Nephron (organoid): Measurements from ENCODE around the gene MPZL3.
"Not testable (repeated sequence)": the region's sequence is repeated elsewhere in the genome, so short reads cannot be mapped to it uniquely, and the experiment has no call there.

Experiments
- H3K27ac Mint-ChIP-seq, 3 experiments: 2 replicates each; pipeline ENCODE4 v1.8.0; 2020; ENCODE audit warnings: mixed read lengths in 3 of 3, mild to moderate bottlenecking in 2 of 3, moderate library complexity in 1 of 3
- H3K27me3 Mint-ChIP-seq: 2 replicates; pipeline ENCODE4 v1.8.0; 2021; ENCODE audit warnings: low read depth, mild to moderate bottlenecking, moderate library complexity, mixed read lengths
- H3K36me3 Mint-ChIP-seq: 2 replicates; pipeline ENCODE4 v1.8.0; 2020; ENCODE audit warnings: low read depth, mixed read lengths
- H3K4me1 Mint-ChIP-seq: 2 replicates; pipeline ENCODE4 v1.8.0; 2020; ENCODE audit warnings: mixed read lengths
- H3K4me3 Mint-ChIP-seq, 3 experiments: 2 replicates each; pipeline ENCODE4 v1.8.0; 2020; ENCODE audit warnings: mild to moderate bottlenecking in 3 of 3, mixed read lengths in 3 of 3, moderate library complexity in 2 of 3
- H3K9me3 Mint-ChIP-seq: 2 replicates; pipeline ENCODE4 v1.8.0; 2020; ENCODE audit warnings: mixed read lengths
- CTCF ChIP-seq, 3 experiments: fragments of 200-600 bp; sonication (generic); IDR thresholded peaks; one replicate each; pipeline ENCODE4 v1.5.0; 2021; ENCODE audit warnings: antibody characterized with exemption in 3 of 3; ENCODE audit not compliant: unreplicated experiment in 3 of 3

MPZL3 gene

DNA sequence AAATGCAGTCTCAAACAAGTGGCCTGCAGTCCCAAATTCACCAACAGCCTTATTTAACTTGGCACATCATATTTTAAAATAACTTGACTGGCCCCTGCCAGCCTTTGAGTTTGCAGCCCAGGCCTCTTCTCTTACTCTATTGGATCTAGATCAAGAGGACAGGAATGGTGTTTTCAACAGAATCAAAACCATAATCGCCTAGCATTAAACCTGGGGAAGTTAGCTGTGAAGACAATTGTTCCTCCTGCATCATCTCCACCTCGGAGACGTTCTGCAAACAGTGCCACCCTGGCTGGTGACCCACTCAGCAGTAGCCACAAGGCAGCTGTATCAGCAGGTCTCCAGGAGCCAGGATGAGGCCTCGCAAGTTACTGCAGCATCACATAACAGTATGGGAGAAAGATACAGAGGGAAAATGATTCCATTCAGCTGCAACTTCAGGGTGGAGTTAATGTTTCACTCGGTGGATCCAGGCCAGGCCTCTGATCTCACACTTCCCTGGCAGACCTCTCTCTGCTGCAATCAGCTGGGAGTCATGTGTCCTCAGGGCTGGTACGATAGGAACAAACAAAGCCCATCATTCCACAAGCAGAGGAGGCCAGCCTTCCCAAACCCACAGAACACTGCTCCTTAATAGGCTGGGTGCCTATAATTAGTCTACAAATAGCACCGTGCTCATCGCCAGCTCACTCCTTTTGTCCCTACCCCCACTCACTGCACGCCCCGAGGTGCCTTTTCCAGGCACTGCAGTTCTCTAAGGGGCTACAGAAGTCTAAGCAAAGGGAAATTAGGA is 57.1 kb downstream of the MPZL3 start:
- H3K9me3 Mint-ChIP-seq, result peaks cover 12% of the 10 kb centered on the region
- no peak overlapping the region for H3K4me3 Mint-ChIP-seq
- H3K27ac Mint-ChIP-seq, result peak overlapping the region; percentile 87 to 94 (median 89)
- peaks cover 16% of the 10 kb centered on the region for H3K27me3 Mint-ChIP-seq
- H3K4me1 Mint-ChIP-seq, result peaks cover 20% of the 10 kb centered on the region
- no peaks in the 10 kb centered on the region for H3K36me3 Mint-ChIP-seq
- TF ChIP-seq CTCF (IDR thresholded peaks at IDR 0.05; ENCODE audit: unreplicated experiment in 3 of 3), result no peak

DNA sequence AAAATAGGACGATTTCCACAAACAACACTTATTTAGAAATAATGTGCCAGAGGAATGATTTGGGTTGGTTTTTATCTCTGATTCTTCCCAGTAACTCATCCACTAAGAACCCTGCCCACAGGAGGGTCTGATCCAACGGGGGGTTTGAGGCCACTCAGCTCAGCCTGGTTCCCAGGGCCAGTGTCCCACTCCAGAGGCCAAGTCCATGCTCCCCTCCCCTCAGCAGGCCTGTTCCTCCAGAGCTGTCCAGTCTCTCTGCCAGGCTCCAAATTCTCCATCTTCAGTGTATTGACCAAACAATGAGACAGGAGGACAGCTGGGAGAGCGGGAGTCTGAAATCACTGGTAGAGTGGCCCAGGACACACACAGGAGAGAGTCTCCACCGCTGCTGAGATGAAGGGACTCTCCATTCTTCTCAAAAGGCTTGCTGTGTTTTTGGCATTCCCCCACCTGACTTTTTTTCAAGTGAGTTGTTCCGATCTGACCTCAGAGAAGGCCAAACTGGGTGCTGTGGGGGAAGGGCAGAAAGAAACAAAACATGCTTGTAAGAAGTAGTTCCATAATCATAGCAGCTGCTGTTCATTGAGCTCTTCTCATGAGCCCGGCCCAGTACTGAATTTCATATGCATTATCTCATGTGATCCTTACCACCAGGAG is 58.1 kb downstream of the MPZL3 start:
- H3K27ac Mint-ChIP-seq, result peak overlapping the region in 1 of 3 experiments; percentile 87
- H3K4me1 Mint-ChIP-seq, result peaks cover 20% of the 10 kb centered on the region
- TF ChIP-seq CTCF (IDR thresholded peaks at IDR 0.05; ENCODE audit: unreplicated experiment in 3 of 3), result no peak
- H3K4me3 Mint-ChIP-seq, result no peak overlapping the region
- H3K9me3 Mint-ChIP-seq, result peaks cover 15% of the 10 kb centered on the region
- no peaks in the 10 kb centered on the region for H3K36me3 Mint-ChIP-seq
- H3K27me3 Mint-ChIP-seq, result peaks cover 22% of the 10 kb centered on the region

DNA sequence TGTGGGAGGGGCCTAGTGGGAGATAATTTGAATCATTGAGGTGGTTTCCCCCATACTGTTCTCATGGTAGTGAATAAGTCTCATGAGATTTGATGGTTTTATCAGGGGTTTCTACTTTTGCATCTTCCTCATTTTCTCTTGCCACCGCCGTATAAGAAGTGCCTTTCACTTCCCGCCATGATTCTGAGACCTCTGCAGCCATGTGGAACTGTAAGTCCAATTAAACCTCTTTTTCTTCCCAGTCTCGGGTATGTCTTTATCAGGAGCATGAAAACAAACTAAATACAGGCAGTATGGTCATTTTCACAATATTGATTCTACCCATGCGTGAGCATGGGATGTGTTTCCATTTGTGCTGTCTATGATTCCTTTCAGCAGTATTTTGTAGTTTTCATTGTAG is 59.3 kb downstream of the MPZL3 start:
- peaks cover 16% of the 10 kb centered on the region for H3K4me1 Mint-ChIP-seq
- H3K4me3 Mint-ChIP-seq, H3K36me3 Mint-ChIP-seq, H3K27ac Mint-ChIP-seq: not testable (repeated sequence)
- peaks cover 30% of the 10 kb centered on the region for H3K27me3 Mint-ChIP-seq
- H3K9me3 Mint-ChIP-seq, result peaks cover 15% of the 10 kb centered on the region

- not testable (repeated sequence) for H3K27ac Mint-ChIP-seq, H3K4me3 Mint-ChIP-seq, H3K36me3 Mint-ChIP-seq
- peaks cover 15% of the 10 kb centered on the region for H3K9me3 Mint-ChIP-seq
- H3K4me1 Mint-ChIP-seq, result peaks cover 16% of the 10 kb centered on the region
- H3K27me3 Mint-ChIP-seq, result peaks cover 34% of the 10 kb centered on the region
Measured at GRCh38 chr11:118190942-118191506, 61.1 kb downstream of the MPZL3 start.

DNA sequence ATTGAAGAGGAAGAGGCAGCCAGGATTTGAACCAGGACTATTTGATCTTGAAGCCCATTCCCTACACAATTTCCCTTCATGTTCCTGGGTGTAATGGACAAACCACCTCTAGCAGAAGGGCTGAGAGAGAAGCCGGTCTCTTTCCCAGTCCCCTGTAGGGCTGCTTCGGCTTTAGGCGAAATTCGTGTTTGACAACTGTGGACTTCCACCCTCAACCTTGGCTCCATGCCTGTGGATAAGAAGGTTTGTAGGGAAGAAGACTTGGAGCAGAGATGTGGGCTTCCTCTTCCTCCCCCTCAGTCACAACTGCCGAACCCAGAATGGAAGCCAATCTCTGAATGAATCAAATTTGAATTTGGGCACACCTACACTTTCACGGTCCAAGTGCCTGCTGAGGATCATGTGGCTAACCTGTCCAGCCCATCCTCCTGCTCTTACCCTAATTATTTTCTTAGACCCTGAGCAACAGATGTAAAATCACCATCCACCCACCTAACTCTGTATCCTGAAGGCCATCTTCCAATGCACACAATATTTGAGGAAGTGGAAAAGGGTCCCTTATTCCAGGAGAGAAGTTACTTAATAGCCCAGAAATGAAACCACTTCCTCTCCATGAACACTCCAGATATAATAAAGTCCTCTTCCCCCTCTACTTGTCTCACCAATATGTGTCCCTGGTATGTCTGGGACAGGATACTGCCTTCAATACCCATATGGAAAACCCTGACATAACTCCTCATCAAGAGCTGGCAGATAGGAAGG is 65.6 kb downstream of the MPZL3 start:
- H3K27ac Mint-ChIP-seq, result no peak overlapping the region
- no peak overlapping the region for H3K4me3 Mint-ChIP-seq
- peaks cover 8% of the 10 kb centered on the region for H3K9me3 Mint-ChIP-seq
- H3K36me3 Mint-ChIP-seq, result no peaks in the 10 kb centered on the region
- peaks cover 38% of the 10 kb centered on the region for H3K27me3 Mint-ChIP-seq
- H3K4me1 Mint-ChIP-seq, result no peaks in the 10 kb centered on the region
- no peak for TF ChIP-seq CTCF (IDR thresholded peaks at IDR 0.05; ENCODE audit: unreplicated experiment in 3 of 3)

DNA sequence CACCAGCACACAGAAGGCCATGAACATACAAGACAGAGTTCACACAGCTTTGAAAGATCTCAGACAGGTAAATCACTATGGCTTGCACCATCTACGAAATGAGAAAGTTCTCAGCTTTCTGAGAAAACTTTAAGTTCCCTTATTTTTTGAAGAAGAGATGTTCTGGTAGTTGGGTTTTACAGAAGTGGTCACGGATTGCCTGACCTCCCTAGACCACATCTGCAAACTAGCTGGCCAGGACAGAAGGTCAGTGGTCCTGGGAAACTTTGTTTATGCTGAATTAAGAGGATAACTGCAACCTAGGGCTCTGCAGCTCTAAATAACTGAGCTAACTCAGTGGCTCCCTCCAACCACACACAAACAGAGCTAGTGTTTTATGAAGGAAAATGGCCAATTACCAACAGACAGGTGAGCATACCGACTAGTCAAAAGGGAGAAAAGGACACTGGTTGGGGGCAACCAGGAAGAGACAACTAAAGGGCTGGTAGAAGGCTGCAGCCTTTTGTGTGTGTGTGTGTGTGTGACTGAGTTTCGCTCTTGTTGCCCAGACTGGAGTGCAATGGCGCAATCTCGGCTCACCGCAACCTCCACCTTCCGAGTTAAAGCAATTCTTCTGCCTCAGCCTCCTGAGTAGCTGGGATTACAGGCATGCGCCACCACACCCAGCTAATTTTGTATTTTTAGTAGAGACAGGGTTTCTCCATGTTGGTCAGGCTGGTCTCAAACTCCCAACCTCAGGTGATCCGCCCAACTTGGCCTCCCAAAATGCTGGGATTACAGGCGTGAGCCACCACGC is 67.2 kb downstream of the MPZL3 start:
- Mint-ChIP-seq H3K4me1 (peaks cover 6% of the 10 kb centered on the region), H3K27me3 (peaks cover 32% of the 10 kb centered on the region), H3K36me3 (no peaks in the 10 kb centered on the region), H3K27ac (no peak overlapping the region), H3K4me3 (no peak overlapping the region), H3K9me3 (peaks cover 2% of the 10 kb centered on the region)
- TF ChIP-seq CTCF (IDR thresholded peaks at IDR 0.05; ENCODE audit: unreplicated experiment in 3 of 3), result no peak

- Mint-ChIP-seq H3K27me3 (peaks cover 23% of the 10 kb centered on the region), H3K4me1 (peaks cover 10% of the 10 kb centered on the region)
- H3K9me3 Mint-ChIP-seq, H3K27ac Mint-ChIP-seq, H3K4me3 Mint-ChIP-seq, H3K36me3 Mint-ChIP-seq: not testable (repeated sequence)
Measured at GRCh38 chr11:118183691-118184090, 68.5 kb downstream of the MPZL3 start.
